ENCODE data around the gene NGB.

The NGB gene

GRCh38 chr14:77238996-77239395 is 32.0 kb downstream of the NGB start:
- no peaks in the 10 kb centered on the region for H3K27me3 ChIP-seq (ENCODE audit: control insufficient read depth, low read length)
- peaks cover 56% of the 10 kb centered on the region for H3K4me1 ChIP-seq (ENCODE audit: control insufficient read depth, low read length)
- no peak overlapping the region for H3K4me3 ChIP-seq (ENCODE audit: low read length)
- peaks cover 13% of the 10 kb centered on the region for H3F3A ChIP-seq (ENCODE audit: control insufficient read depth, insufficient read depth)
- no peaks in the 10 kb centered on the region for H3K79me2 ChIP-seq (ENCODE audit: control insufficient read depth, low read length)
- no peaks in the 10 kb centered on the region for H3K9me3 ChIP-seq (ENCODE audit: control insufficient read depth, insufficient read depth, low read length)
- TF ChIP-seq EZH2phosphoT487 (IDR thresholded peaks at IDR 0.05; ENCODE audit: borderline replicate concordance, low read length), result no peak
- TF ChIP-seq, protein P1, sequence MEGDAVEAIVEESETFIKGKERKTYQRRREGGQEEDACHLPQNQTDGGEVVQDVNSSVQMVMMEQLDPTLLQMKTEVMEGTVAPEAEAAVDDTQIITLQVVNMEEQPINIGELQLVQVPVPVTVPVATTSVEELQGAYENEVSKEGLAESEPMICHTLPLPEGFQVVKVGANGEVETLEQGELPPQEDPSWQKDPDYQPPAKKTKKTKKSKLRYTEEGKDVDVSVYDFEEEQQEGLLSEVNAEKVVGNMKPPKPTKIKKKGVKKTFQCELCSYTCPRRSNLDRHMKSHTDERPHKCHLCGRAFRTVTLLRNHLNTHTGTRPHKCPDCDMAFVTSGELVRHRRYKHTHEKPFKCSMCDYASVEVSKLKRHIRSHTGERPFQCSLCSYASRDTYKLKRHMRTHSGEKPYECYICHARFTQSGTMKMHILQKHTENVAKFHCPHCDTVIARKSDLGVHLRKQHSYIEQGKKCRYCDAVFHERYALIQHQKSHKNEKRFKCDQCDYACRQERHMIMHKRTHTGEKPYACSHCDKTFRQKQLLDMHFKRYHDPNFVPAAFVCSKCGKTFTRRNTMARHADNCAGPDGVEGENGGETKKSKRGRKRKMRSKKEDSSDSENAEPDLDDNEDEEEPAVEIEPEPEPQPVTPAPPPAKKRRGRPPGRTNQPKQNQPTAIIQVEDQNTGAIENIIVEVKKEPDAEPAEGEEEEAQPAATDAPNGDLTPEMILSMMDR (IDR thresholded peaks at IDR 0.05; ENCODE audit: low read depth, low read length, poor library complexity, severe bottlenecking), result no peak
- no peak overlapping the region for H3K4me2 ChIP-seq (ENCODE audit: low read length)
- no peaks in the 10 kb centered on the region for H3K9me2 ChIP-seq (replicated peaks; ENCODE audit: control insufficient read depth, low read length)
- H3K27ac ChIP-seq (ENCODE audit: low read depth, low read length), result no peak overlapping the region
- H4K20me1 ChIP-seq (ENCODE audit: control insufficient read depth, insufficient read depth, low read depth, low read length), result no peaks in the 10 kb centered on the region
- H3K36me3 ChIP-seq (ENCODE audit: control insufficient read depth, low read length), result no peaks in the 10 kb centered on the region

GRCh38 chr14:77238356-77238755 is 32.6 kb downstream of the NGB start:
- TF ChIP-seq, protein P1 (IDR thresholded peaks at IDR 0.05; ENCODE audit: low read depth, low read length, poor library complexity, severe bottlenecking), result no peak
- TF ChIP-seq EZH2phosphoT487 (IDR thresholded peaks at IDR 0.05; ENCODE audit: borderline replicate concordance, low read length), result no peak
- Histone ChIP-seq H3K4me3 (ENCODE audit: low read length) (no peak overlapping the region), H3K9me2 (replicated peaks; ENCODE audit: control insufficient read depth, low read length) (no peaks in the 10 kb centered on the region), H3K27me3 (ENCODE audit: control insufficient read depth, low read length) (no peaks in the 10 kb centered on the region), H3K4me2 (ENCODE audit: low read length) (no peak overlapping the region), H3K27ac (ENCODE audit: low read depth, low read length) (no peak overlapping the region), H4K20me1 (ENCODE audit: control insufficient read depth, insufficient read depth, low read depth, low read length) (no peaks in the 10 kb centered on the region), H3K4me1 (ENCODE audit: control insufficient read depth, low read length) (peaks cover 50% of the 10 kb centered on the region), H3K79me2 (ENCODE audit: control insufficient read depth, low read length) (no peaks in the 10 kb centered on the region), H3K36me3 (ENCODE audit: control insufficient read depth, low read length) (no peaks in the 10 kb centered on the region), H3K9me3 (ENCODE audit: control insufficient read depth, insufficient read depth, low read length) (no peaks in the 10 kb centered on the region), H3F3A (ENCODE audit: control insufficient read depth, insufficient read depth) (peaks cover 9% of the 10 kb centered on the region)

DNA sequence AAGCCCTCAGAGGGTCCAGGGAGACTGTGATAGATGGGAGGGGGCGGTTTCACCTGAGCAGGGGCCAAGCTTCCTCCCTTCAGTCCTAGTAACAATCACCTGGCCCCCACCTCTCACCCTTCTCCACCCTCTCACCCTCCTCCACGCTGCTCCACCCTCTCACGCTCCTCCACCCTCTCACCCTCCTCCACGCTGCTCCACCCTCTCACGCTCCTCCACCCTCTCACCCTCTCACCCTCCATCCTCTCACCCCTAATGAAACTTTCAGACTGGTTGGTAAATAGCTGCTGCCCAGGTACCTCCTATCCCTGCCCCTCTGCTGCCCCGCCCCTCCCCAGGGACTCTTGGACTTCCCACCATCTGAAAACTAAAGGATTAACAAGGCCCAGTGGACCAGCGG is 34.2 kb downstream of the NGB start:
- no peaks in the 10 kb centered on the region for H4K20me1 ChIP-seq (ENCODE audit: control insufficient read depth, insufficient read depth, low read depth, low read length)
- no peak overlapping the region for H3K4me2 ChIP-seq (ENCODE audit: low read length)
- no peak overlapping the region for H3K4me3 ChIP-seq (ENCODE audit: low read length)
- H3K4me1 ChIP-seq (ENCODE audit: control insufficient read depth, low read length), result peaks cover 34% of the 10 kb centered on the region
- H3K79me2 ChIP-seq (ENCODE audit: control insufficient read depth, low read length), result no peaks in the 10 kb centered on the region
- TF ChIP-seq, protein P1 (IDR thresholded peaks at IDR 0.05; ENCODE audit: low read depth, low read length, poor library complexity, severe bottlenecking), result no peak
- no peak for TF ChIP-seq EZH2phosphoT487 (IDR thresholded peaks at IDR 0.05; ENCODE audit: borderline replicate concordance, low read length)
- no peaks in the 10 kb centered on the region for H3K36me3 ChIP-seq (ENCODE audit: control insufficient read depth, low read length)
- no peak overlapping the region for H3K27ac ChIP-seq (ENCODE audit: low read depth, low read length)
- no peaks in the 10 kb centered on the region for H3K27me3 ChIP-seq (ENCODE audit: control insufficient read depth, low read length)
- no peaks in the 10 kb centered on the region for H3K9me2 ChIP-seq (replicated peaks; ENCODE audit: control insufficient read depth, low read length)
- H3K9me3 ChIP-seq (ENCODE audit: control insufficient read depth, insufficient read depth, low read length), result no peaks in the 10 kb centered on the region
- H3F3A ChIP-seq (ENCODE audit: control insufficient read depth, insufficient read depth), result no peaks in the 10 kb centered on the region

DNA sequence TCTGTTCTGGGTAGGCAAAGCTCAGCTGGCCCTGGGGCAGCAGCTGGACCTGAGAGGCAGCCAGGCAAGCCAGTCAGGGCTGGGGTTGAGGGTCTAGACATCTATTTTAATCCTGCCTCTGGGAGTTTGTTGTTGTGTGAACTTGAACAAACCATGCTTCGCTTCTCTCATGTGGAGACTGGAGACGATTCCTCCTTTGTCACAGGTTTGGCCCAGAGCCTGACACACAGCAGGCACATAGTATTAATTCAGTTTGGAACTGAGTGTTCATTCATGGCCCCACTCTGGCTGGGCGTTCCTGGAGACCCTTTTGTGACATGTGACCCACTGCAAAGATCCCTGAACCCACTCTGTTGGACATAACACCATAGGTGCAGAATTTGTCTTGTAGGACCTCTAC is 39.3 kb downstream of the NGB start:
- no peaks in the 10 kb centered on the region for H3K27me3 ChIP-seq (ENCODE audit: control insufficient read depth, low read length)
- no peaks in the 10 kb centered on the region for H3K36me3 ChIP-seq (ENCODE audit: control insufficient read depth, low read length)
- no peaks in the 10 kb centered on the region for H3K9me2 ChIP-seq (replicated peaks; ENCODE audit: control insufficient read depth, low read length)
- no peak overlapping the region for H3K4me2 ChIP-seq (ENCODE audit: low read length)
- H3K27ac ChIP-seq (ENCODE audit: low read depth, low read length), result no peak overlapping the region
- H3K4me1 ChIP-seq (ENCODE audit: control insufficient read depth, low read length), result no peaks in the 10 kb centered on the region
- H4K20me1 ChIP-seq (ENCODE audit: control insufficient read depth, insufficient read depth, low read depth, low read length), result no peaks in the 10 kb centered on the region
- TF ChIP-seq, protein P1 (IDR thresholded peaks at IDR 0.05; ENCODE audit: low read depth, low read length, poor library complexity, severe bottlenecking), result no peak
- no peak for TF ChIP-seq EZH2phosphoT487 (IDR thresholded peaks at IDR 0.05; ENCODE audit: borderline replicate concordance, low read length)
- no peak overlapping the region for H3K4me3 ChIP-seq (ENCODE audit: low read length)
- H3F3A ChIP-seq (ENCODE audit: control insufficient read depth, insufficient read depth), result no peaks in the 10 kb centered on the region
- H3K9me3 ChIP-seq (ENCODE audit: control insufficient read depth, insufficient read depth, low read length), result no peaks in the 10 kb centered on the region
- no peaks in the 10 kb centered on the region for H3K79me2 ChIP-seq (ENCODE audit: control insufficient read depth, low read length)
